ENCODE data around the gene PRSS22. TPM values are rescaled to one million over a fixed set of nuclear protein-coding genes. Genes with fewer than 3 reads are reported as not detected.

Gene PRSS22
- total and polyA plus RNA-seq, 2 experiments from 2014 or later = 1.3 to 2.0 TPM

GRCh38 chr16:2882650-2883457 lies 24.9 kb upstream of the PRSS22 start, which contains the start of gene FLYWCH2 (continued):
- peak; percentile 31 for TF ChIP-seq REST (IDR thresholded peaks at IDR 0.05; ENCODE audit: unreplicated experiment)
- TF ChIP-seq CREB1 (CRISPR knock-in tag; IDR thresholded peaks at IDR 0.05; ENCODE audit: low read depth) = peak; percentile 73; the same call in 1 of the 2 replicates
- no peak for TF ChIP-seq ZNF331 (CRISPR knock-in tag; IDR thresholded peaks at IDR 0.05; ENCODE audit: low read depth)
- peak; percentile 96 for TF ChIP-seq POLR2AphosphoS5 (IDR thresholded peaks at IDR 0.05; ENCODE audit: low read depth)
- no peak for TF ChIP-seq STAT1 (IDR thresholded peaks at IDR 0.05; ENCODE audit: unreplicated experiment)
- TF ChIP-seq CTCF (conservative IDR thresholded peaks at IDR 0.05; ENCODE audit: low read depth in 2 of 2) = 0 out of 4 replicates have a peak, but pooled peaks of 1 of the 2 experiments have one; percentile 10
- TF ChIP-seq NANOG (IDR thresholded peaks at IDR 0.05; ENCODE audit: borderline replicate concordance) = no peak
- no peak for TF ChIP-seq ZNF114 (CRISPR knock-in tag; IDR thresholded peaks at IDR 0.05)

GRCh38 chr16:2881783-2882649 lies 24.0 kb upstream of the PRSS22 start:
- Histone ChIP-seq H3K79me2 (replicated peaks; ENCODE audit: insufficient read depth) (no peaks in the 10 kb centered on the region; the same call in 1 of the 2 replicates), H3K27me3 (ENCODE audit: insufficient read depth) (peaks cover 13% of the 10 kb centered on the region; the same call in 1 of the 2 replicates), H3K9me2 (ENCODE audit: insufficient read depth) (peaks cover 6% of the 10 kb centered on the region; the same call in 1 of the 2 replicates), H3F3A (replicated peaks; ENCODE audit: low read depth) (no peaks in the 10 kb centered on the region), H3K27ac (ENCODE audit: low read depth) (no peak overlapping the region), H3K4me1 (ENCODE audit: insufficient read depth) (peaks cover 5% of the 10 kb centered on the region), H4K20me1 (replicated peaks; ENCODE audit: insufficient read depth) (no peaks in the 10 kb centered on the region), H3K4me2 (peak overlapping the region; percentile 97), H3K4me3 (peak overlapping the region; percentile 94), H2AFZ (peak overlapping the region; percentile 95), H3K36me3 (ENCODE audit: insufficient read depth) (no peaks in the 10 kb centered on the region)
- Mint-ChIP-seq H3K4me1 (peaks cover 5% of the 10 kb centered on the region), H3K9me3 (peaks cover 15% of the 10 kb centered on the region), H3K4me3 (peak overlapping the region; percentile 90), H3K27ac (no peak overlapping the region), H3K27me3 (ENCODE audit: insufficient read depth, low read depth, poor library complexity) (peaks cover 14% of the 10 kb centered on the region), H3K36me3 (ENCODE audit: low read depth) (peaks cover 7% of the 10 kb centered on the region; the same call in 1 of the 3 replicates)
- peak; percentile 79 for DNase-seq (ENCODE audit: low spot score)
- peak; percentile 30 for ATAC-seq
- TF ChIP-seq CREB1 (CRISPR knock-in tag; IDR thresholded peaks at IDR 0.05; ENCODE audit: low read depth) (no peak), POLR2AphosphoS5 (IDR thresholded peaks at IDR 0.05; ENCODE audit: low read depth) (peak; percentile 42)

Data from GM23338 (cell line).